SIG-M5 (cell line): ENCODE results near the gene GABRB3.

Experiments used
- DNase-seq: peaks from one replicate; lab custom pipeline; 2025; lab: John Stamatoyannopoulos, UW

GABRB3 gene

GRCh38 chr15:26676115-26676514 is 96.8 kb downstream of the GABRB3 start:
- no peak for DNase-seq

- DNase-seq, result no peak
Measured at GRCh38 chr15:26674467-26674866, 98.4 kb downstream of the GABRB3 start.

- no peak for DNase-seq
Measured at GRCh38 chr15:26673445-26673844, 99.4 kb downstream of the GABRB3 start.

- no peak for DNase-seq
Measured at GRCh38 chr15:26670116-26670515, 102.8 kb downstream of the GABRB3 start.

GRCh38 chr15:26667222-26667988 is 105.5 kb downstream of the GABRB3 start:
- no peak for DNase-seq

GRCh38 chr15:26665957-26666791 is 106.7 kb downstream of the GABRB3 start:
- no peak for DNase-seq

- DNase-seq, result no peak
Measured at GRCh38 chr15:26662283-26662682, 110.6 kb downstream of the GABRB3 start.

GRCh38 chr15:26661748-26662147 is 111.1 kb downstream of the GABRB3 start:
- DNase-seq, result no peak

- DNase-seq, result no peak
Measured at GRCh38 chr15:26661107-26661506, 111.8 kb downstream of the GABRB3 start.

- no peak for DNase-seq
Measured at GRCh38 chr15:26660241-26660640, 112.6 kb downstream of the GABRB3 start.

- no peak for DNase-seq
Measured at GRCh38 chr15:26658290-26658689, 114.6 kb downstream of the GABRB3 start.

- DNase-seq, result no peak
Measured at GRCh38 chr15:26656080-26656479, 116.8 kb downstream of the GABRB3 start.

GRCh38 chr15:26651909-26652308 is 121.0 kb downstream of the GABRB3 start:
- DNase-seq, result no peak

GRCh38 chr15:26648676-26649075 is 124.2 kb downstream of the GABRB3 start:
- no peak for DNase-seq

- no peak for DNase-seq
Measured at GRCh38 chr15:26644948-26645347, 127.9 kb downstream of the GABRB3 start.

- no peak for DNase-seq
Measured at GRCh38 chr15:26641144-26641543, 131.7 kb downstream of the GABRB3 start.

- DNase-seq, result no peak
Measured at GRCh38 chr15:26640601-26641000, 132.3 kb downstream of the GABRB3 start.

- no peak for DNase-seq
Measured at GRCh38 chr15:26639966-26640365, 132.9 kb downstream of the GABRB3 start.

- DNase-seq, result no peak
Measured at GRCh38 chr15:26635614-26636013, 137.3 kb downstream of the GABRB3 start.

GRCh38 chr15:26635105-26635504 is 137.8 kb downstream of the GABRB3 start:
- DNase-seq, result no peak

GRCh38 chr15:26634319-26634718 is 138.5 kb downstream of the GABRB3 start:
- DNase-seq, result no peak

- no peak for DNase-seq
Measured at GRCh38 chr15:26632500-26632899, 140.4 kb downstream of the GABRB3 start.

GRCh38 chr15:26631894-26632293 is 141.0 kb downstream of the GABRB3 start:
- no peak for DNase-seq
